ENCODE data around the gene HS3ST3A1. TPM values are rescaled to one million over a fixed set of nuclear protein-coding genes. Genes with fewer than 3 reads are reported as not detected.
A peak's percentile ranks its signal among the peaks of the same experiment; 100 is the strongest.

The HS3ST3A1 gene
- total and polyA plus RNA-seq, 2 of the 8 experiments (the other 6 are each of a cell fraction or from before 2014, with no cell fraction given), result 5.4 to 5.7 TPM

GRCh38 chr17:13601776-13602551 lies at the start of gene HS3ST3A1 (continued):
- TF ChIP-seq CHD2 (IDR thresholded peaks at IDR 0.05; ENCODE audit: low read length) (no peak), TCF12 (IDR thresholded peaks at IDR 0.05; ENCODE audit: low read depth, low read length) (no peak), TEAD4 (IDR thresholded peaks at IDR 0.05; ENCODE audit: low read depth, low read length) (0 out of 2 replicates have a peak, but pooled peaks have one; percentile 21), SIN3A (conservative IDR thresholded peaks at IDR 0.05 in 1 of 2, IDR thresholded peaks at IDR 0.05 in 1 of 2; ENCODE audit: low read depth in 1 of 2, low read length in 2 of 2) (peak; percentile 29; a peak in 1 of 4 replicates), SAP30 (IDR thresholded peaks at IDR 0.05; ENCODE audit: insufficient read depth, insufficient replicate concordance, low read length) (peak; percentile 50), GABPA (IDR thresholded peaks at IDR 0.05; ENCODE audit: borderline replicate concordance, insufficient read depth, low read length) (no peak)
- TF ChIP-seq, protein P1, sequence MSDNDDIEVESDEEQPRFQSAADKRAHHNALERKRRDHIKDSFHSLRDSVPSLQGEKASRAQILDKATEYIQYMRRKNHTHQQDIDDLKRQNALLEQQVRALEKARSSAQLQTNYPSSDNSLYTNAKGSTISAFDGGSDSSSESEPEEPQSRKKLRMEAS (IDR thresholded peaks at IDR 0.05), result peak; percentile 84
- TF ChIP-seq, protein P2, sequence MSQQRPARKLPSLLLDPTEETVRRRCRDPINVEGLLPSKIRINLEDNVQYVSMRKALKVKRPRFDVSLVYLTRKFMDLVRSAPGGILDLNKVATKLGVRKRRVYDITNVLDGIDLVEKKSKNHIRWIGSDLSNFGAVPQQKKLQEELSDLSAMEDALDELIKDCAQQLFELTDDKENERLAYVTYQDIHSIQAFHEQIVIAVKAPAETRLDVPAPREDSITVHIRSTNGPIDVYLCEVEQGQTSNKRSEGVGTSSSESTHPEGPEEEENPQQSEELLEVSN (IDR thresholded peaks at IDR 0.05), result peak; percentile 60; the same call in 1 of the 2 replicates
